Stomach (tissue), 4 donors: ENCODE data around the gene FAM131B.

Source experiments
- CTCF ChIP-seq, 7 experiments: fragments of 450-650 bp in 4 of 7; fragments of 200-600 bp in 3 of 7; sonication (generic) in 3 of 7; IDR thresholded peaks; one replicate each; pipeline ENCODE4 v1.5.1; 2016 to 2019; ENCODE audit warnings: antibody characterized with exemption in 7 of 7, control low read depth in 2 of 7, mild to moderate bottlenecking in 1 of 7
- POLR2A ChIP-seq, 4 donors: fragments of 450-650 bp; IDR thresholded peaks; one replicate each; pipeline ENCODE4 v1.6.1; 2016; ENCODE audit warnings: antibody characterized with exemption in 4 of 4, control low read depth in 2 of 4, mild to moderate bottlenecking in 1 of 4, moderate library complexity in 1 of 4
- POLR2AphosphoS5 ChIP-seq, 3 donors: sonication (generic); formaldehyde crosslinking; IDR thresholded peaks; one replicate each; pipeline ENCODE4 v1.6.1; 2016; ENCODE audit warnings: antibody characterized with exemption in 3 of 3

GRCh38 chr7:143355450-143356385 is 6.8 kb downstream of the FAM131B start:
- no peak for TF ChIP-seq POLR2AphosphoS5 (IDR thresholded peaks at IDR 0.05)
- TF ChIP-seq CTCF (IDR thresholded peaks at IDR 0.05), result no peak
- no peak for TF ChIP-seq POLR2A (IDR thresholded peaks at IDR 0.05)
